ENCODE data around the gene OTULIN.

Gene OTULIN

DNA sequence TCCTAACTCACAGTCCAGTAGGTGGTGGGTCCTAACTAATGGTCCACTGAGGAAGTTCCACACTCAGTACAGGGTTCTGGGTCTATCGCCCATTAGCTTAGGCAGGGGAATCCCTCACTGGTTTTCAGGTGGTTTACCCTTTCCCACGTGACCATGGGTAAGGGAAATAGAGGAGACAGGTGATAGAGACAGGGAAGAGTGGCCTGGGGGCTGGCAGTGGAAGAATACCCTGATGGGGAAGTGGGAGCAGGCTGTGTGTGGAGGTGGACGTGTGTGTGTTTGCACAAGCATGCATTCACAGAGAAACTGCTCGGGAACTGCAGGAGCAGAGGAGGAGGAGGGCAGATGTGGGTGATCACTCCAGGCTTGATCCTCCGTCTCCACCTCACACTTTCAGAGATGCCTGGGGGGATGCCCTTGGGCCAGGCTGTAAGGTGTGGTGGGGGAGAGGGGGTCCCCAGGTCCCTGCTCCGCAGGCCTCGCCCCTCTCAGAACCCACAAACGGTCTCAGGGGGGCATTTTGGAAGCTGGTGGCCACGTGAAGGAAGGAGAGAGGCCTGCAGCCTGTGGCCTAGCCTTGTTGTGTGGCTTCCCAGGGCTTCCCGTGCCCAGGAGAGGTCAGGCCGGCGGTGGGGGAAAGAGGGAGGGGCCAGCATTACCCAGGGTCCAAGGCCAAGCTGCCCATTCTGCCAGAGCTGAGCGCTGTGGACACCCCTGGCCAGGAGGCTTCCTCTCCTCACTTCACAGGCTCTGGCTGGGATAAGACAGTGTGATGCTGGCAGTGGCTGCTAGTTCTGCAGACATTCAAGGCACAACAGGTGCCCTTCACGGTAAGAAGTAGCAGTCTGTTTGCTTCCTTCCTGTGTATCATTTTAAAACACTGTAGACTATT, 80.0 kb downstream of the OTULIN start:
- no peak for FAIRE-seq

DNA sequence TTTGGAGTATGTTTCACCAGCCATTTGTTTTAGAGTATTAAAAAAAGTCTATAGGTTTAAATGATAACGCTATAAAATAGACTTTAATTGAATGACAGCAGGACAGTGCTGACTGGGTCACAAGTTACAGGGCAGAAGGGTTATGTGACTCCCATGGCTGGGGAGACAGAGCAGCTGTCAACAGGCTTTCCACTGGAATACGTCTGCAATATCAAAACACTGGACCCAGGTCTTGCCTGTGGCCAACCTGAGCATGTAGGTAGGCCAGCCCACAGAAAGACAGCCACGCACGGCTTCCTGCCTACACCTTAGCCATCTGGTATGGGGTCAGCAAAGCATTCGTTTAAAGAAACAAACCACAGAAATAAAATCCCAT, 80.7 kb downstream of the OTULIN start:
- FAIRE-seq = no peak

GRCh38 chr5:14745753-14746152, 81.2 kb downstream of the OTULIN start:
- FAIRE-seq = no peak

DNA sequence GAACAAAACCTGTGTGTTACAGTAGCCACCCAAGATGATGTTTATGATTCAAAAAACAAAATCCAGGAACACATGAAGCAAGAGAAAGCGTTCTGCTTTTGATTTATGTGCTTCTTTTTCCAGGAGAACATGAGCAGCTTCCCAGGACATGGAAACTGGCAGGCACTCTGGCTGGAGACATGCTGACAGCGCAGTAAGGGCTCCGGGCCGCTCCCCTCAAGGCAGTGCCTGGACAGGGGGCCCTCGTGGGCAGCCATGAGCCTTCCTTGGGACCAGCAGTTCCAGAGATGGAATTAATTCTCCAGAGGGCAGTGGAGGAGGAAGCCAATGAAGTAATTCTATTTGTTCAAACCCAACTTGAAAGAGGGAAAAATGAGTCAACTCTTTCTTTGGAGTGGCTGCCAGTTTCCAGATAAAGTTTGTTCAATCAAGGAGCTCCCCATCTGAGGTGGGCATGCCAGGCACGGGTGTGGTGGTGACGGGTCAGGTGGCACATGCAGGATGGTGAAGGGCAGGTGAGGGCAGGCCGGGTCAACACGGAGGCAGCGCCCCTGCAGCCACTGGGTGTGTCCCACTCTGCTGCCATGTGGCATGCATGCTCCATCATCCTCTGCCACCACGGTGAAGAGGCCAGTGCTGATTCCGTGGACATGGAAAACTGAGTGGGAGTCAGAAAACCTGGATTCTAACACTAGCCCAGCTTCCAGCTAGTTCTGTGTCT, 83.8 kb downstream of the OTULIN start:
- no peak for FAIRE-seq

Data from A204.1 (cell line).